Astrocyte (in vitro differentiated cells and primary cell): ENCODE measurements around the gene MAP7D3. TPM values are rescaled to one million over a fixed set of nuclear protein-coding genes. Genes with fewer than 3 reads are reported as not detected.

ENCODE experiments used
- DNase-seq: peaks from one replicate; pipeline ENCODE4 v3.0.0-alpha.2; 2010; ENCODE audit warnings: low read depth
- FAIRE-seq: peaks from 2 replicates; lab custom pipeline; 2011; peaks lifted over from hg19 to GRCh38; lab: Jason Lieb, UNC
- H2AFZ ChIP-seq: 2 replicates; pipeline ENCODE4 v1.6.0; 2012; ENCODE audit warnings: low read depth, low read length, inconsistent platforms
- H3K27ac ChIP-seq: 2 replicates; pipeline ENCODE4 v1.5.1; 2011; ENCODE audit warnings: low read depth, low read length, inconsistent platforms
- H3K27me3 ChIP-seq: 2 replicates; pipeline ENCODE4 v1.6.0; 2011; ENCODE audit warnings: low read length, inconsistent platforms; ENCODE audit not compliant: insufficient read depth
- H3K36me3 ChIP-seq: 2 replicates; pipeline ENCODE4 v1.5.1; 2011; ENCODE audit warnings: low read length, inconsistent platforms; ENCODE audit not compliant: insufficient read depth
- H3K4me1 ChIP-seq: 2 replicates; pipeline ENCODE4 v1.5.1; 2011; ENCODE audit warnings: low read length, inconsistent platforms; ENCODE audit not compliant: insufficient read depth
- H3K4me2 ChIP-seq: 2 replicates; pipeline ENCODE4 v1.6.0; 2012; ENCODE audit warnings: low read length, inconsistent platforms
- H3K4me3 ChIP-seq: 2 replicates; pipeline ENCODE4 v1.5.1; 2011; ENCODE audit warnings: low read depth, mild to moderate bottlenecking, low read length, inconsistent platforms; ENCODE audit not compliant: insufficient read depth
- H3K79me2 ChIP-seq: 2 replicates; pipeline ENCODE4 v1.6.0; 2012; ENCODE audit warnings: mild to moderate bottlenecking, low read length, inconsistent platforms; ENCODE audit not compliant: insufficient read depth
- H3K9ac ChIP-seq: 2 replicates; pipeline ENCODE4 v1.6.0; 2012; ENCODE audit warnings: mild to moderate bottlenecking, low read length, inconsistent platforms
- H3K9me3 ChIP-seq: 2 replicates; pipeline ENCODE4 v1.5.1; 2012; ENCODE audit warnings: low read depth, mild to moderate bottlenecking, low read length, inconsistent platforms; ENCODE audit not compliant: insufficient read depth
- H4K20me1 ChIP-seq: 2 replicates; pipeline ENCODE4 v1.6.0; 2012; ENCODE audit warnings: low read length, inconsistent platforms; ENCODE audit not compliant: insufficient read depth
- H3K27ac Mint-ChIP-seq: one replicate; pipeline ENCODE4 v1.8.0; 2021; ENCODE audit warnings: mild to moderate bottlenecking, mixed read lengths; ENCODE audit not compliant: unreplicated experiment
- H3K27me3 Mint-ChIP-seq: one replicate; pipeline ENCODE4 v1.8.0; 2021; ENCODE audit warnings: low read depth, mixed read lengths; ENCODE audit not compliant: unreplicated experiment
- H3K36me3 Mint-ChIP-seq: one replicate; pipeline ENCODE4 v1.8.0; 2021; ENCODE audit warnings: low read depth, mixed read lengths; ENCODE audit not compliant: unreplicated experiment
- H3K4me1 Mint-ChIP-seq: one replicate; pipeline ENCODE4 v1.8.0; 2021; ENCODE audit warnings: low read depth, mixed read lengths; ENCODE audit not compliant: unreplicated experiment
- H3K4me3 Mint-ChIP-seq: one replicate; pipeline ENCODE4 v1.8.0; 2021; ENCODE audit warnings: mild to moderate bottlenecking, moderate library complexity, mixed read lengths; ENCODE audit not compliant: unreplicated experiment
- H3K9me3 Mint-ChIP-seq: one replicate; pipeline ENCODE4 v1.8.0; 2021; ENCODE audit warnings: mild to moderate bottlenecking, mixed read lengths; ENCODE audit not compliant: unreplicated experiment
- CTCF ChIP-seq: IDR thresholded peaks from 2 replicates; pipeline ENCODE4 v1.5.1; 2011; ENCODE audit warnings: low read depth, mild to moderate bottlenecking, inconsistent platforms, low read length, moderate library complexity; ENCODE audit not compliant: insufficient read depth
- EZH2 ChIP-seq: IDR thresholded peaks from 2 replicates; pipeline ENCODE4 v1.6.1; 2012; ENCODE audit warnings: mild to moderate bottlenecking, low read length, inconsistent platforms; ENCODE audit not compliant: insufficient read depth
- total RNA-seq: library from RNA; stranded (reverse); gene quantifications from 2 replicates; pipeline ENCODE4 v1.2.1, GENCODE V29; 2021

The MAP7D3 gene
- total RNA-seq, 1 donor from 2014 or later: 19.4 TPM

- Histone ChIP-seq H3K36me3 (peaks cover 11% of the 10 kb centered on the region), H3K27me3 (no peaks in the 10 kb centered on the region), H4K20me1 (no peaks in the 10 kb centered on the region), H3K79me2 (no peaks in the 10 kb centered on the region), H3K4me1 (no peaks in the 10 kb centered on the region), H3K9ac (no peak overlapping the region), H3K9me3 (no peaks in the 10 kb centered on the region), H3K27ac (no peak overlapping the region), H3K4me3 (no peak overlapping the region), H2AFZ (no peak overlapping the region), H3K4me2 (no peak overlapping the region)
- no peak for TF ChIP-seq EZH2
- TF ChIP-seq CTCF: no peak
- Mint-ChIP-seq H3K36me3 (peaks cover 2% of the 10 kb centered on the region), H3K27me3 (no peaks in the 10 kb centered on the region), H3K27ac (no peak overlapping the region), H3K9me3 (no peaks in the 10 kb centered on the region), H3K4me3 (no peak overlapping the region), H3K4me1 (no peaks in the 10 kb centered on the region)
- FAIRE-seq: peak; percentile 59
- no peak for DNase-seq
These were observed 14.1 kb downstream of the MAP7D3 start for GRCh38 chrX:136237074-136237473.

GRCh38 chrX:136228839-136229207, 22.4 kb downstream of the MAP7D3 start:
- DNase-seq (no peak), FAIRE-seq (peak; percentile 72)
- Mint-ChIP-seq H3K4me3 (no peak overlapping the region), H3K36me3 (no peaks in the 10 kb centered on the region), H3K9me3 (no peaks in the 10 kb centered on the region), H3K4me1 (peaks cover 4% of the 10 kb centered on the region), H3K27me3 (no peaks in the 10 kb centered on the region), H3K27ac (no peak overlapping the region)
- H3K9ac ChIP-seq: no peak overlapping the region
- H3K79me2 ChIP-seq: no peaks in the 10 kb centered on the region
- H4K20me1 ChIP-seq: no peaks in the 10 kb centered on the region
- H2AFZ ChIP-seq: no peak overlapping the region
- H3K27me3 ChIP-seq: no peaks in the 10 kb centered on the region
- TF ChIP-seq EZH2: no peak
- TF ChIP-seq CTCF: no peak
- H3K27ac ChIP-seq: no peak overlapping the region
- no peak overlapping the region for H3K4me2 ChIP-seq
- peaks cover 6% of the 10 kb centered on the region for H3K36me3 ChIP-seq
- no peak overlapping the region for H3K4me3 ChIP-seq
- no peaks in the 10 kb centered on the region for H3K4me1 ChIP-seq
- H3K9me3 ChIP-seq: no peaks in the 10 kb centered on the region

- no peak overlapping the region for H3K27ac Mint-ChIP-seq
- no peaks in the 10 kb centered on the region for H3K9me3 Mint-ChIP-seq
- peak; percentile 26 for FAIRE-seq
- Histone ChIP-seq H3K4me3 (no peak overlapping the region), H4K20me1 (no peaks in the 10 kb centered on the region), H3K27me3 (no peaks in the 10 kb centered on the region), H3K79me2 (no peaks in the 10 kb centered on the region), H3K9ac (no peak overlapping the region), H3K9me3 (no peaks in the 10 kb centered on the region), H3K36me3 (peaks cover 10% of the 10 kb centered on the region), H3K27ac (no peak overlapping the region), H3K4me1 (no peaks in the 10 kb centered on the region), H3K4me2 (peak overlapping the region; percentile 19), H2AFZ (no peak overlapping the region)
- no peaks in the 10 kb centered on the region for H3K27me3 Mint-ChIP-seq
- DNase-seq: no peak
- H3K4me1 Mint-ChIP-seq: peaks cover 4% of the 10 kb centered on the region
- no peak overlapping the region for H3K4me3 Mint-ChIP-seq
- no peak for TF ChIP-seq EZH2
- TF ChIP-seq CTCF: no peak
- no peaks in the 10 kb centered on the region for H3K36me3 Mint-ChIP-seq
These were observed 23.0 kb downstream of the MAP7D3 start for GRCh38 chrX:136227948-136228838.
